Fibroblast of villous mesenchyme (primary cell): ENCODE data around the gene MBNL2. TPM values are rescaled to one million over a fixed set of nuclear protein-coding genes. Genes with fewer than 3 reads are reported as not detected.

ENCODE experiments used
- DNase-seq: peaks from one replicate; pipeline ENCODE4 v3.0.0-alpha.2; 2010; ENCODE audit warnings: low read depth
- H3K4me3 ChIP-seq: 2 replicates; pipeline ENCODE4 v1.5.1; 2011; ENCODE audit warnings: low read depth, mild to moderate bottlenecking, low read length
- total RNA-seq: library from RNA; depleted of rRNA; stranded (reverse); fragments of >200 nt; gene quantifications from 2 replicates; pipeline ENCODE4 v1.2.3, GENCODE V29; 2012
- TF ChIP-seq, protein P1 (sequence below): IDR thresholded peaks from 2 replicates; pipeline ENCODE4 v1.5.1; 2012; ENCODE audit warnings: low read depth, mild to moderate bottlenecking, low read length; ENCODE audit not compliant: insufficient read depth

MBNL2 gene
- total RNA-seq, 1 donor, result 120 TPM

DNA sequence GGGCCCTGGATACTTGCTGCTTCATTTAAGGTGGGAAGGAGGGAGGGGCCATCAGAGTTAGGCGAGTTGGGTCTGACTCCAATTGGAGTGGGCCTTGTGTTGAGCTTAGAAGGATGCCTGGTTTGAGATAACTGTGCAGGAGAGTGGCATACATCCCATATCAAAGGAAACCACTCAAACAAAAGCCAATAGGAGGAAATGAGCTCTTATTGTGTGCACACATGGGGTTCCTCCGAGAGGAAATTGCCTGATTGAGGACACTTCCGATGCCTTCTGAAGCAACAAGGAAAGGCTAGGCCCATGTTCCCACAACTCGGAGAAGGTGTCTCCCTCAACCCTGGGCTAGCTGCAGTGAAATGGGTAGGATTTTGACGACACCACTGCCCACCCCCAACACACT lies 19.6 kb downstream of the MBNL2 start:
- DNase-seq, result no peak
- H3K4me3 ChIP-seq, result no peak overlapping the region
- TF ChIP-seq, protein P1, sequence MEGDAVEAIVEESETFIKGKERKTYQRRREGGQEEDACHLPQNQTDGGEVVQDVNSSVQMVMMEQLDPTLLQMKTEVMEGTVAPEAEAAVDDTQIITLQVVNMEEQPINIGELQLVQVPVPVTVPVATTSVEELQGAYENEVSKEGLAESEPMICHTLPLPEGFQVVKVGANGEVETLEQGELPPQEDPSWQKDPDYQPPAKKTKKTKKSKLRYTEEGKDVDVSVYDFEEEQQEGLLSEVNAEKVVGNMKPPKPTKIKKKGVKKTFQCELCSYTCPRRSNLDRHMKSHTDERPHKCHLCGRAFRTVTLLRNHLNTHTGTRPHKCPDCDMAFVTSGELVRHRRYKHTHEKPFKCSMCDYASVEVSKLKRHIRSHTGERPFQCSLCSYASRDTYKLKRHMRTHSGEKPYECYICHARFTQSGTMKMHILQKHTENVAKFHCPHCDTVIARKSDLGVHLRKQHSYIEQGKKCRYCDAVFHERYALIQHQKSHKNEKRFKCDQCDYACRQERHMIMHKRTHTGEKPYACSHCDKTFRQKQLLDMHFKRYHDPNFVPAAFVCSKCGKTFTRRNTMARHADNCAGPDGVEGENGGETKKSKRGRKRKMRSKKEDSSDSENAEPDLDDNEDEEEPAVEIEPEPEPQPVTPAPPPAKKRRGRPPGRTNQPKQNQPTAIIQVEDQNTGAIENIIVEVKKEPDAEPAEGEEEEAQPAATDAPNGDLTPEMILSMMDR, result no peak

GRCh38 chr13:97242755-97243497 lies 20.8 kb downstream of the MBNL2 start:
- no peak overlapping the region for H3K4me3 ChIP-seq
- TF ChIP-seq, protein P1, result no peak
- DNase-seq, result no peak

GRCh38 chr13:97243915-97244781 lies 22.0 kb downstream of the MBNL2 start:
- no peak for DNase-seq
- TF ChIP-seq, protein P1, result no peak
- no peak overlapping the region for H3K4me3 ChIP-seq

DNA sequence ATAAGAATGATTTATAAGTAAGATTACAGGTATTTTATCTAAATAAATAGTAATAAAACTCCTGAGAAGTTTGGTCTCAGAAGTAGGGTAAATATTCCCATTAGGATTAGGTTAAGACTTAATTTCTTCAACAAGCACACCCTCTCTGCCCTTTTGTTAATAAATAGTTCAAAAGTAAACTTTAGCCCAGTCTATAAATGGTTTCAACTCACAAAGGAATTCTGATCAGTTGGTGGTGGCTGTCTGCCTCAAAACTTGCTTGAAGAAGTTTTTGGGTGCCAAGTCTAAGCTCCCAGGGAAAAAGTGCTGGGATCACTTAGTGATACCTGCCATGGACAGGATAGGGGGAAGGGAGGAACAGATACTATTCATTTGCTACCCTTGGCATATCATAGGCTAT lies 22.9 kb downstream of the MBNL2 start:
- DNase-seq, result no peak
- TF ChIP-seq, protein P1, result no peak
- no peak overlapping the region for H3K4me3 ChIP-seq

DNA sequence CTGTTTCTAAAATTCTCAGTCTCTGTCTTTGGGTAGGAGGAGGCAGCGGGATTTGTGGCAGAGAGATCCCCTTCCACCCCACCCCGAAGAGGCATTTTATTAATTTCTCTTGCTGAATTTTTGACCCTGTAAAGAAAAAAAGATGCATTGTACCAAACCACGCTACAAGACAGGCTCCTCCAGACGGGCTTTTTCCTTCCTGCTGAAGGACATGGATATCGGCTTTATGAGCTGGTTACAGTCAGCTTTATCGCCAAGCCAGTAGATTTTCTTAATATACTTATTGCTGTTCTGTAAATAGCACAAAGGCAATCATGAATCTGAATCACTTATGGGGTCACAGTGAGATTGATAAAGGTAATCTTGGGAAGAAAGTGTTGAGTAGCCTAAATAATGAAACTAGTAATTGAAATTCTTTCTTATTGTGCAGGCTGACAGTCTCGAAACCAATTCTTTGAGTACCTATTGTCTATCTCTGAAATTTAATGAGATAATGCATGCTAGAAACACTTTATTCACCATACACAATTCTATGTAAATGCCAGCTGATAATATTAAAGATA lies 24.5 kb downstream of the MBNL2 start:
- H3K4me3 ChIP-seq, result peak overlapping the region; percentile 26
- no peak for DNase-seq
- TF ChIP-seq, protein P1, result no peak

DNA sequence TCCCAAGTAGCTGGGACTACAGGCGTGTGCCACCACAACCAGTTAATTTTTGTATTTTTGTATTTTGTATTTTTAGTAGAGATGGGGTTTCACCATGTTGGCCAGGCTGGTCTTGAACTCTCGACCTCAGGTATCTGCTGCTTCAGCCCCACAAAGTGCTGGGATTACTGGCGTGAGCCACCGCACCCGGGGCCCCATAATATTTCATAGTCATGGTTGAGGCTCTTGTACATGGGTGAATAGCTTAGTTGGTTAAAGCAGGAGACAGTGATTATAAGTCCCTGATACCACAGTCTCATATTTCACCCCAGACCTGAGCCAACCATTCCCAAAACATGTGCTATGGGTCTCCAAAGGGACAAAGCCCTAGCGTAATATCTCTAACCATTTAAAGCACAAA lies 26.1 kb downstream of the MBNL2 start:
- DNase-seq, result no peak
- TF ChIP-seq, protein P1, result no peak
- no peak overlapping the region for H3K4me3 ChIP-seq
